HEK293 (cell line): ENCODE measurements around the gene PPARA.

Experiments
- BCL11A ChIP-seq: fragments of 450-650 bp; formaldehyde crosslinking; IDR thresholded peaks from 2 replicates; pipeline ENCODE4 v1.5.1; 2016; ENCODE audit warnings: low read depth, missing biosample characterization, missing genetic modification characterization
- GLIS1 ChIP-seq: fragments of 450-650 bp; formaldehyde crosslinking; IDR thresholded peaks from 2 replicates; pipeline ENCODE4 v1.5.1; 2016; ENCODE audit warnings: missing biosample characterization, missing genetic modification characterization
- HIC1 ChIP-seq: fragments of 450-650 bp; formaldehyde crosslinking; IDR thresholded peaks from 2 replicates; pipeline ENCODE4 v1.5.1; 2016; ENCODE audit warnings: missing biosample characterization, missing genetic modification characterization
- IKZF3 ChIP-seq: fragments of 450-650 bp; IDR thresholded peaks from 2 replicates; pipeline ENCODE4 v1.5.0; 2018; ENCODE audit warnings: missing biosample characterization, mild to moderate bottlenecking, missing genetic modification characterization, moderate library complexity
- KLF16 ChIP-seq: fragments of 450-650 bp; formaldehyde crosslinking; IDR thresholded peaks from 2 replicates; pipeline ENCODE4 v1.5.1; 2017; ENCODE audit warnings: missing biosample characterization, missing genetic modification characterization
- MEIS1 ChIP-seq: sonication (generic); formaldehyde crosslinking; IDR thresholded peaks from 2 replicates; pipeline ENCODE4 v1.8.1; 2022; ENCODE audit warnings: missing genetic modification reagents, mild to moderate bottlenecking, borderline replicate concordance
- ZBTB6 ChIP-seq: fragments of 450-650 bp; formaldehyde crosslinking; IDR thresholded peaks from 2 replicates; pipeline ENCODE4 v1.5.1; 2017; ENCODE audit warnings: missing biosample characterization, missing genetic modification characterization
- ZBTB7A ChIP-seq: fragments of 450-650 bp; formaldehyde crosslinking; IDR thresholded peaks from 2 replicates; pipeline ENCODE4 v1.5.1; 2016; ENCODE audit warnings: low read depth, missing biosample characterization, missing genetic modification characterization
- ZBTB8A ChIP-seq: fragments of 450-650 bp; formaldehyde crosslinking; IDR thresholded peaks from 2 replicates; pipeline ENCODE4 v1.5.1; 2016; ENCODE audit warnings: missing biosample characterization, missing genetic modification characterization
- ZEB2 ChIP-seq: fragments of 450-650 bp; formaldehyde crosslinking; IDR thresholded peaks from 2 replicates; pipeline ENCODE4 v1.5.1; 2016; ENCODE audit warnings: missing biosample characterization, missing genetic modification characterization
- ZFP41 ChIP-seq: fragments of 450-650 bp; formaldehyde crosslinking; IDR thresholded peaks from 2 replicates; pipeline ENCODE4 v1.5.1; 2016; ENCODE audit warnings: missing biosample characterization, missing genetic modification characterization, borderline replicate concordance
- ZFP69B ChIP-seq: fragments of 450-650 bp; formaldehyde crosslinking; IDR thresholded peaks from 2 replicates; pipeline ENCODE4 v1.5.1; 2016; ENCODE audit warnings: missing biosample characterization, missing genetic modification characterization
- ZNF140 ChIP-seq: fragments of 450-650 bp; formaldehyde crosslinking; IDR thresholded peaks from 2 replicates; pipeline ENCODE4 v1.5.1; 2016; ENCODE audit warnings: missing biosample characterization, missing genetic modification characterization
- ZNF184 ChIP-seq: fragments of 450-650 bp; IDR thresholded peaks from 2 replicates; pipeline ENCODE4 v1.5.1; 2018; ENCODE audit warnings: missing biosample characterization, mild to moderate bottlenecking, missing genetic modification characterization
- ZNF239 ChIP-seq: fragments of 450-650 bp; formaldehyde crosslinking; IDR thresholded peaks from 2 replicates; pipeline ENCODE4 v1.5.1; 2016; ENCODE audit warnings: missing biosample characterization, missing genetic modification characterization
- ZNF311 ChIP-seq: fragments of 450-650 bp; formaldehyde crosslinking; IDR thresholded peaks from 2 replicates; pipeline ENCODE4 v1.5.1; 2017; ENCODE audit warnings: missing biosample characterization, missing genetic modification characterization, borderline replicate concordance
- ZNF341 ChIP-seq: fragments of 450-650 bp; formaldehyde crosslinking; IDR thresholded peaks from 2 replicates; pipeline ENCODE4; 2016; ENCODE audit warnings: low read depth, missing biosample characterization, missing genetic modification characterization
- ZNF354C ChIP-seq: fragments of 450-650 bp; formaldehyde crosslinking; IDR thresholded peaks from 2 replicates; pipeline ENCODE4 v1.5.1; 2016; ENCODE audit warnings: missing biosample characterization, missing genetic modification characterization, low read depth, borderline replicate concordance
- ZNF366 ChIP-seq: fragments of 450-650 bp; formaldehyde crosslinking; conservative IDR thresholded peaks from 2 replicates; pipeline ENCODE4 v1.5.1; 2016; ENCODE audit warnings: missing biosample characterization, missing genetic modification characterization
- ZNF391 ChIP-seq: fragments of 450-650 bp; formaldehyde crosslinking; IDR thresholded peaks from 2 replicates; pipeline ENCODE4 v1.5.1; 2016; ENCODE audit warnings: low read depth, missing biosample characterization, missing genetic modification characterization, borderline replicate concordance
- ZNF513 ChIP-seq: fragments of 450-650 bp; IDR thresholded peaks from 2 replicates; pipeline ENCODE4 v1.5.1; 2018; ENCODE audit warnings: missing biosample characterization, missing genetic modification characterization
- ZNF521 ChIP-seq: fragments of 450-650 bp; formaldehyde crosslinking; IDR thresholded peaks from 2 replicates; pipeline ENCODE4 v1.5.1; 2017; ENCODE audit warnings: missing biosample characterization, mild to moderate bottlenecking, missing genetic modification characterization
- ZNF560 ChIP-seq: fragments of 450-650 bp; formaldehyde crosslinking; IDR thresholded peaks from 2 replicates; pipeline ENCODE4 v1.5.1; 2017; ENCODE audit warnings: missing biosample characterization, missing genetic modification characterization, borderline replicate concordance
- ZNF610 ChIP-seq: fragments of 450-650 bp; formaldehyde crosslinking; IDR thresholded peaks from 2 replicates; pipeline ENCODE4 v1.5.1; 2016; ENCODE audit warnings: missing biosample characterization, missing genetic modification characterization, borderline replicate concordance
- ZNF76 ChIP-seq: fragments of 450-650 bp; formaldehyde crosslinking; IDR thresholded peaks from 2 replicates; pipeline ENCODE4; 2016; ENCODE audit warnings: low read depth, missing biosample characterization, missing genetic modification characterization, borderline replicate concordance
- ZNF777 ChIP-seq: fragments of 450-650 bp; formaldehyde crosslinking; IDR thresholded peaks from 2 replicates; pipeline ENCODE4 v1.5.1; 2017; ENCODE audit warnings: missing biosample characterization, missing genetic modification characterization, borderline replicate concordance
- ZNF785 ChIP-seq: fragments of 450-650 bp; formaldehyde crosslinking; IDR thresholded peaks from 2 replicates; pipeline ENCODE4 v1.5.1; 2016; ENCODE audit warnings: missing biosample characterization, missing genetic modification characterization
- ZNF830 ChIP-seq: fragments of 450-650 bp; IDR thresholded peaks from 2 replicates; pipeline ENCODE4 v1.5.0; 2018; ENCODE audit warnings: missing biosample characterization, missing genetic modification characterization, low read depth, mild to moderate bottlenecking, moderate library complexity
- ZXDB ChIP-seq: fragments of 450-650 bp; formaldehyde crosslinking; IDR thresholded peaks from 2 replicates; pipeline ENCODE4 v1.5.1; 2016; ENCODE audit warnings: missing biosample characterization, missing genetic modification characterization
- TF ChIP-seq, protein P1 (sequence below): fragments of 450-650 bp; formaldehyde crosslinking; IDR thresholded peaks from 2 replicates; pipeline ENCODE4 v1.5.1; 2016; ENCODE audit warnings: missing biosample characterization, missing genetic modification characterization

PPARA gene

GRCh38 chr22:46116491-46116958 is 33.8 kb upstream of the PPARA start (continued):
- TF ChIP-seq, protein P1, sequence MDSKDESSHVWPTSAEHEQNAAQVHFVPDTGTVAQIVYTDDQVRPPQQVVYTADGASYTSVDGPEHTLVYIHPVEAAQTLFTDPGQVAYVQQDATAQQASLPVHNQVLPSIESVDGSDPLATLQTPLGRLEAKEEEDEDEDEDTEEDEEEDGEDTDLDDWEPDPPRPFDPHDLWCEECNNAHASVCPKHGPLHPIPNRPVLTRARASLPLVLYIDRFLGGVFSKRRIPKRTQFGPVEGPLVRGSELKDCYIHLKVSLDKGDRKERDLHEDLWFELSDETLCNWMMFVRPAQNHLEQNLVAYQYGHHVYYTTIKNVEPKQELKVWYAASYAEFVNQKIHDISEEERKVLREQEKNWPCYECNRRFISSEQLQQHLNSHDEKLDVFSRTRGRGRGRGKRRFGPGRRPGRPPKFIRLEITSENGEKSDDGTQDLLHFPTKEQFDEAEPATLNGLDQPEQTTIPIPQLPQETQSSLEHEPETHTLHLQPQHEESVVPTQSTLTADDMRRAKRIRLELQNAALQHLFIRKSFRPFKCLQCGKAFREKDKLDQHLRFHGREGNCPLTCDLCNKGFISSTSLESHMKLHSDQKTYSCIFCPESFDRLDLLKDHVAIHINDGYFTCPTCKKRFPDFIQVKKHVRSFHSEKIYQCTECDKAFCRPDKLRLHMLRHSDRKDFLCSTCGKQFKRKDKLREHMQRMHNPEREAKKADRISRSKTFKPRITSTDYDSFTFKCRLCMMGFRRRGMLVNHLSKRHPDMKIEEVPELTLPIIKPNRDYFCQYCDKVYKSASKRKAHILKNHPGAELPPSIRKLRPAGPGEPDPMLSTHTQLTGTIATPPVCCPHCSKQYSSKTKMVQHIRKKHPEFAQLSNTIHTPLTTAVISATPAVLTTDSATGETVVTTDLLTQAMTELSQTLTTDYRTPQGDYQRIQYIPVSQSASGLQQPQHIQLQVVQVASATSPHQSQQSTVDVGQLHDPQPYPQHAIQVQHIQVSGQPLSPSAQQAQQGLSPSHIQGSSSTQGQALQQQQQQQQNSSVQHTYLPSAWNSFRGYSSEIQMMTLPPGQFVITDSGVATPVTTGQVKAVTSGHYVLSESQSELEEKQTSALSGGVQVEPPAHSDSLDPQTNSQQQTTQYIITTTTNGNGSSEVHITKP (tag by site-specific recombination) = peak; percentile 65
- TF ChIP-seq ZNF610 (tag by site-specific recombination) = no peak
- TF ChIP-seq ZNF513 (tag by site-specific recombination) = no peak
- no peak; the same call in 1 of the 2 replicates for TF ChIP-seq ZBTB8A (tag by site-specific recombination)
- no peak for TF ChIP-seq ZNF521 (tag by site-specific recombination)
- TF ChIP-seq ZNF341 (tag by site-specific recombination) = peak; percentile 58; the same call in 1 of the 2 replicates
- TF ChIP-seq ZNF354C (tag by site-specific recombination) = no peak
- TF ChIP-seq ZFP41 (tag by site-specific recombination) = no peak
- no peak for TF ChIP-seq ZNF311 (tag by site-specific recombination)
- TF ChIP-seq ZNF391 (tag by site-specific recombination) = peak; percentile 91
- TF ChIP-seq ZNF785 (tag by site-specific recombination) = 0 out of 2 replicates have a peak, but pooled peaks have one; percentile 22
- TF ChIP-seq ZBTB7A = peak; percentile 56; the same call in 1 of the 2 replicates
- no peak for TF ChIP-seq ZNF777 (tag by site-specific recombination)
- peak; percentile 83 for TF ChIP-seq HIC1
- TF ChIP-seq KLF16 (tag by site-specific recombination) = peak; percentile 71; the same call in 1 of the 2 replicates
- TF ChIP-seq ZEB2 (tag by site-specific recombination) = peak; percentile 74
- TF ChIP-seq ZNF560 (tag by site-specific recombination) = no peak
- TF ChIP-seq ZBTB6 = no peak
- no peak for TF ChIP-seq ZNF830 (tag by site-specific recombination)
- no peak for TF ChIP-seq MEIS1 (CRISPR knock-in tag)
- TF ChIP-seq BCL11A (tag by site-specific recombination) = peak; percentile 84; the same call in 1 of the 2 replicates
- TF ChIP-seq ZNF239 (tag by site-specific recombination) = 0 out of 2 replicates have a peak, but pooled peaks have one; percentile 45
- 0 out of 2 replicates have a peak, but pooled peaks have one; percentile 20 for TF ChIP-seq ZNF366 (tag by site-specific recombination)
- TF ChIP-seq ZNF76 (tag by site-specific recombination) = peak; percentile 56; the same call in 1 of the 2 replicates
- peak; percentile 59; the same call in 1 of the 2 replicates for TF ChIP-seq ZXDB
- no peak for TF ChIP-seq ZNF140 (tag by site-specific recombination)
- TF ChIP-seq GLIS1 (tag by site-specific recombination) = peak; percentile 96
- peak; percentile 65 for TF ChIP-seq ZFP69B
- TF ChIP-seq IKZF3 (tag by site-specific recombination) = peak; percentile 40; the same call in 1 of the 2 replicates
- TF ChIP-seq ZNF184 = no peak
